Ishikawa (cell line): Measurements from ENCODE around the gene ANKRD44.

Experiments used
- EGR1 ChIP-seq: IDR thresholded peaks from 2 replicates; pipeline ENCODE4 v1.6.1; 2012
- TF ChIP-seq, protein P1 (sequence below): IDR thresholded peaks from 2 replicates; pipeline ENCODE4 v1.6.1; 2012

GRCh38 chr2:196959734-196960338, 350.7 kb downstream of the ANKRD44 start:
- no peak for TF ChIP-seq EGR1
- TF ChIP-seq, protein P1, sequence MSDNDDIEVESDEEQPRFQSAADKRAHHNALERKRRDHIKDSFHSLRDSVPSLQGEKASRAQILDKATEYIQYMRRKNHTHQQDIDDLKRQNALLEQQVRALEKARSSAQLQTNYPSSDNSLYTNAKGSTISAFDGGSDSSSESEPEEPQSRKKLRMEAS = no peak
